HUES48 (cell line): ENCODE measurements around the gene LAPTM5.

Source experiments
- H3K27ac ChIP-seq: one replicate; pipeline ENCODE4 v1.7.0; 2013; ENCODE audit warnings: low read depth, low read length, inconsistent platforms
- H3K27me3 ChIP-seq: 2 replicates; pipeline ENCODE4 v1.6.1; 2013; ENCODE audit warnings: mild to moderate bottlenecking, low read length; ENCODE audit not compliant: control insufficient read depth, insufficient read depth
- H3K36me3 ChIP-seq: 2 replicates; pipeline ENCODE4 v1.6.1; 2013; ENCODE audit warnings: low read length; ENCODE audit not compliant: control insufficient read depth, insufficient read depth
- H3K4me1 ChIP-seq: 2 replicates; pipeline ENCODE4 v1.6.1; 2013; ENCODE audit warnings: mild to moderate bottlenecking, low read length; ENCODE audit not compliant: control insufficient read depth, insufficient read depth
- H3K4me3 ChIP-seq: 2 replicates; pipeline ENCODE4 v1.5.1; 2013; ENCODE audit warnings: mild to moderate bottlenecking, low read depth, low read length
- H3K9ac ChIP-seq: 2 replicates; pipeline ENCODE4 v1.6.1; 2013; ENCODE audit warnings: mild to moderate bottlenecking, low read depth, low read length, moderate library complexity
- H3K9me3 ChIP-seq: 2 replicates; pipeline ENCODE4 v1.6.1; 2013; ENCODE audit warnings: low read length; ENCODE audit not compliant: control insufficient read depth, insufficient read depth

Gene LAPTM5, protein sequence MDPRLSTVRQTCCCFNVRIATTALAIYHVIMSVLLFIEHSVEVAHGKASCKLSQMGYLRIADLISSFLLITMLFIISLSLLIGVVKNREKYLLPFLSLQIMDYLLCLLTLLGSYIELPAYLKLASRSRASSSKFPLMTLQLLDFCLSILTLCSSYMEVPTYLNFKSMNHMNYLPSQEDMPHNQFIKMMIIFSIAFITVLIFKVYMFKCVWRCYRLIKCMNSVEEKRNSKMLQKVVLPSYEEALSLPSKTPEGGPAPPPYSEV

DNA sequence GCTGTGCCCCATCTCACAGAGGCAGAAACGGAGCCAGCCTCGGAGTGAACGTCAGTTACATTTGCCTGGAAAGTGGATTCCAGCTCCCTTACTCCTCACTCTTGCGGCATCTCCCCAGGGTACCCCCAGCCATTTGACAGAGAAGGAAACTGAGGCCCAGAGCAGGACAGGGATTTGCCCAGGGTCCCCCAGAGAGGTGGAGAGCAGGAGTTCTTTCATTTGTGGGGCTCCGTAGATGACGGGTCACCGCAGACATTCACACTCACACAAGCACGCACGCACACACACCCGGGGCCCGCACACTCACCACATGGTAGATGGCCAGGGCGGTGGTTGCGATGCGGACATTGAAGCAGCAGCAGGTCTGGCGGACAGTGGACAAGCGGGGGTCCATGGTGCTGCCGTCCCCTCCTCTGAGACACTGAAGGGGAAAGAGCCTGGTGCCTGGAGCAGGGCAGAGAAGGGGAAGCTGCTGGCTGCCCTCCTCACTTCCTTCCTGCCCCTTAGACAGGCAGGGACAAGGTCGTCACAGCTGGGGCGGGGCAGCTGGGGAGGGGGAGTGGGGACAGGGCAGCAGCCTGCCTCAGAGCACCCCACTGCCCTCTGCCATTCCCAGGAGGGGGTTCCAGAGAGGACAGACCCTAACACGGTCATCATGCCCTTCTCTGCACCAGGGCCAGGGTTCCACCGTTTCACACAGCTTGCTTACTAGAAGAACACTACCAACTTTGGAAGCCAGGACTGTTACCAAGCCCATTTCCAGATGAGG is at the start of gene LAPTM5:
Gene LAPTM5, minus strand, starts transcription at position 423 of the 769 bp plus-strand sequence. Its CDS starts 29 bp downstream, at position 394.
- Histone ChIP-seq H3K9me3 (no peaks in the 10 kb centered on the region), H3K27ac (no peak within 1 kb of the TSS), H3K4me3 (no peak within 1 kb of the TSS), H3K4me1 (peaks cover 9% of the 10 kb centered on the region), H3K9ac (no peak within 1 kb of the TSS), H3K27me3 (no peaks in the 10 kb centered on the region), H3K36me3 (no peaks in the 10 kb centered on the region)

DNA sequence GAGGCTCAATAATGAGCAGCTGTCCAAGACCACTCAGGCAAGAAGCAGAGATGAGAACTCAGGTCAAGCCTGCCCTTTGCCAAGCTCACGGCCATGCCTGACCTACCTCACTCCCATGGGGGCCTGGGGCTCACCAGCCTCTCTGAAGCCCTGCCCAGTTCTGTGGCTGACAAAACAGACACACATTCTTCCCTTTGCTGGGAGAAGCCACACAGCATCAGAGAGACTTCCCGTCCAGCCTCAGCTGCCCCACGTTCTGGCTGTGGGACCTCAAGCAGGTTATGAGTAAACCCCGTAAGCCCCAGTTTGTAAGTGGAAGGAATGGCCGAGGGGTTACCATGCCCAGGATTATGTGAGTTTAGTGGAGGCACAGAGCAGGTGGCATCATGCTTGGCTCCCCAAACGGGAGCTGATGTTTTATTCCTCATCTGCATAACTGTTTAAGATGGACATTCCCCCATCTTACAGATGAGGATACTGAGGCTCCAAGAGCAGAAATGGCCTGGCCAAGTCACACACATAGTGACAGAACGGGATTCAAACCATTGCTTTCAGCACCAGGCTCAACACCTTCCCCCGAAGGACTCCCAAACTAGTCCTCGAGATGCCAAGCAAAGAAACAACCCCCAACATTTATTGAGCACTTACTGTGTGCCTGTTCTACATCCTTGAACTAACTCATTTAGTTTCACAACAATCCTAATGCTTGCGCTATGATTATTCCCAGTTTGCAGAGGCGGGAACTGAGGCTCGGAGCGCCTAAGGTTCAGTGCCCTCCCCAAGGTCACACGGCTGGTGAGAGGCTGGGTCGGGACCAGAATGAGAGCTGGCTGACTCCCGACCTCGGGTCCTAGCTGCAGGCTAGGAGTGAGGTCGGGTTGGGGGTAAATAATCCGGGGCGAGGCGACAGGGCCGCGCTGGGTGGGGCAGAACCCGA is 49.1 kb upstream of the LAPTM5 start:
- no peaks in the 10 kb centered on the region; the same call in 1 of the 2 replicates for H3K27me3 ChIP-seq
- no peak overlapping the region for H3K27ac ChIP-seq
- no peak overlapping the region for H3K9ac ChIP-seq
- no peaks in the 10 kb centered on the region for H3K36me3 ChIP-seq
- no peak overlapping the region for H3K4me3 ChIP-seq
- H3K4me1 ChIP-seq, result peaks cover 48% of the 10 kb centered on the region
- no peaks in the 10 kb centered on the region for H3K9me3 ChIP-seq

DNA sequence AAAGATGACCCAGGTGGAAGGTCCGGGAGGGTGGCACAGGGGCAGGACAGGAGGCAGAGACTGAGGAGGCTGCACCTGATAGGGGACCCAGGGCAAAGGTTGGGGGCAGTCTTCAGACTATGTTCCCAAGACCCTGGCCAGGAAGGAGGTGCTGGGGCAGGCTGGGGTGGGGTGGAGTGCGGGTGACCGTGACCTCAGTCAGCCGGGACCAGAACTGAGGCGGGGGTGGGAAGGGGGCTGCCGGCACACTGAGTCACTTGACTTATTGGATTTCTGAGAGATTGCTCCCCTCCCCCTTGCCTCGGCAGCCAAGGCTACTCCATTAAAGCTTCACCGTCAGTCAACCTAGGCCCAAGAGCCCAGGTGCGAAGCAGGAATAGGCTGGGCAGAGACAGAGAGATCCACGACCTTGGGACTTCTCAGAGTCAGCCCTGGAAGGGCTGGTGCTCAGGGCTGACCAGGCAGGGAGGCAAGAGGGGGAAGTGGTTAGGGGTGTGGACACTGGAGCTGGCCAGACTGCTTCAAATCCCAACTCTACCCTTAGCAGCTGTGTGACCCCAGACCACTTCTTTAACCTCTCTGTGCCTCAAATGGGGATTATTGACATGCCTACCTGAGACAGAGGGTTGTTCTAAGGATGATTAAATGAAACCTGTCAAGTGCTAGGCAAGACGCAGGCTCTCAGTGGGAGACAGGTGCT is 47.9 kb upstream of the LAPTM5 start:
- Histone ChIP-seq H3K27ac (no peak overlapping the region), H3K4me1 (peaks cover 50% of the 10 kb centered on the region), H3K27me3 (no peaks in the 10 kb centered on the region; the same call in 1 of the 2 replicates), H3K36me3 (no peaks in the 10 kb centered on the region), H3K4me3 (no peak overlapping the region), H3K9ac (no peak overlapping the region), H3K9me3 (no peaks in the 10 kb centered on the region)

DNA sequence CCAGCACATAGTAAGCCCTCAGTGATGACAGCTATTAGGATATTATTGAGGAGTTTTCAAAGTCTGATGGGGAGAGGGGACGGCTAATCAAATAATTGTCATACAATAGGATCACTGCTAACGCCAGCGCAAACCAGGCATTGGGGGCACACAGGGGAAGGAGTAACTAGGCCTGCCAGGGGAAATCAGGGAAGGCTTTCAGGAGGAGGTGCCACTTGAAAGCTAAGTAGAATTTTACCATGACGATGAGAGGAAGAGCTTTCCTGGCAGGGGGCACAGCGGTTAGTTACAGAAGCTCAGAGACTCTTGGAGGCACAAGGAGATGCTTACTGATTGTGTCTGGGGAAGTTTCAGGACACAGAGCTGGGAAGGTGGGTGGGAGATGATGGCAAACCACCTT is 47.2 kb upstream of the LAPTM5 start:
- Histone ChIP-seq H3K27me3 (no peaks in the 10 kb centered on the region; the same call in 1 of the 2 replicates), H3K36me3 (no peaks in the 10 kb centered on the region), H3K9ac (no peak overlapping the region), H3K9me3 (no peaks in the 10 kb centered on the region), H3K4me3 (no peak overlapping the region), H3K4me1 (peaks cover 46% of the 10 kb centered on the region), H3K27ac (no peak overlapping the region)

DNA sequence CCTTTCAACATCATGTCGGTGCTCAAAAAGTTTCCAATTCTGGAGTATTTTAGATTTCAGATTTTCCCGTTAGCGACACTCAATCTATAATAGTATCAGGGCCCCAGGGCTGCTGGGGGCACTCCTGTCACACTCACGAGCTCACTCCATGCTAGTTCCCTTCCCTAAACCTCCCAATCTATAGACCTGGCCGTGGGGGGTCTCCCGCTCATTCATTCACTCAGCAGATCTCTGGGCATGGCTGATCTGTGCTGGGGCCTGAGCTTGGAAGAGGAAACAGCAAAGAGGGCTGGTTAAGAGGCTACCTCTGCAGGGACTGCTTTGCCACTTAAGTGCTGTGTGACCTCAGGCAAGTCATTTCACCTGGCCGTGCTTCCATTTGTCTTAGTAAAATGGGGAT is 46.8 kb upstream of the LAPTM5 start:
- Histone ChIP-seq H3K9me3 (no peaks in the 10 kb centered on the region), H3K36me3 (no peaks in the 10 kb centered on the region), H3K9ac (no peak overlapping the region), H3K4me1 (peaks cover 42% of the 10 kb centered on the region), H3K4me3 (no peak overlapping the region), H3K27ac (peak overlapping the region; percentile 51), H3K27me3 (no peaks in the 10 kb centered on the region; the same call in 1 of the 2 replicates)

DNA sequence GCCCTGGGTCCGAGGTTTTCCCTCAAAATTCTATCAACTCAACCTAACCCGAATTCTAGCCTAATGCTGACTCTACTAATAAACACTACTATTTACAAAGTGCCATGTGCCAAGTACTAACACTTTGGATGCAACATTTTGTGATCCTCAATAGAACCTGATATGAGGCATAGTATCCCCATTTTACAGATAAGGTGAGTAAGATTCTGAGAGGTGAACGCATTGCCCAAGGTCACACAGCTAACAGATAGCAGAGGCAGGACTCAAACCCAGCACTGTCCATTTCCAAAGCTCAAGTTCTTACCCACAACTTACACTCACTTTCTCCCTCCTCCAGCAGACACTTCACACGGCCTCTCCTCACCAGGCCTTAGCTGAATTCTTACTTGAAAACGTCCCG is 46.0 kb upstream of the LAPTM5 start:
- Histone ChIP-seq H3K4me1 (peaks cover 37% of the 10 kb centered on the region), H3K36me3 (no peaks in the 10 kb centered on the region), H3K4me3 (no peak overlapping the region), H3K27ac (peak overlapping the region; percentile 51), H3K9me3 (no peaks in the 10 kb centered on the region), H3K9ac (no peak overlapping the region), H3K27me3 (no peaks in the 10 kb centered on the region; the same call in 1 of the 2 replicates)

DNA sequence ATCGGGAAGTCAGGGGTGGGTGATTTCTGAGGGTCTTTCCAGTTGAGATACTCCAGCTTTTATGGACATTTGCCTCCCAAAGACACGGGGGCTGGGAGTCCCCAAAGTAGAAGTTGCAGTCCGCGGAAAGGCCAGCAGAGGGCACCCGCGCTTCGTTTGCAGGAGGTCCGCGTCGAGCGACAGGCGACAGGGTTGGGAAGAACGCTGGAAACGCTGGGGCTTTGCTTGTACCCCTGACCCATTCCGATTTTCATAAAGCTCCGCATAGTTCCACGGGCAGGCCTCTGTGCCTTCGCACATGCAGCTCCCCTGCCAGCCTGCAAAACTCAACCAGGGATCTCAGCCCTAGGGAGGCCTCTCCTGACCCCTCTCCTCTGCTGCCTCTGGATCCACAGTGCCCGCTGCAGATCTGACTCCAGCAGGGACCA is 44.2 kb upstream of the LAPTM5 start:
- H3K4me3 ChIP-seq, result peak overlapping the region; percentile 42
- H3K36me3 ChIP-seq, result no peaks in the 10 kb centered on the region
- no peaks in the 10 kb centered on the region; the same call in 1 of the 2 replicates for H3K27me3 ChIP-seq
- no peak overlapping the region for H3K9ac ChIP-seq
- H3K4me1 ChIP-seq, result peaks cover 30% of the 10 kb centered on the region
- H3K27ac ChIP-seq, result no peak overlapping the region
- no peaks in the 10 kb centered on the region for H3K9me3 ChIP-seq

DNA sequence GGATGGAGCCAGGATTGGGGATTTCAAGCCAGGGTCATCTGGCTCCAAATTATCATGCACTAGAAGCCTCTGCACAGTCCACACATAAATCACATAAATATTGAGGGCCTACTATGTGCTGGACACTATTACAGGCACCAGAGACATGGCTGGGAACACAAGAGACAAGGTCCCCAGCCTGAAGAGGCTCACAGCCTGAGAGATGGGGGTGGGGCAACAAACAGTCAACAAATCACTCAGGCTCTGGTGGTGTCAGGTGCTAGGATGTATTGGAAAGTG is 41.6 kb upstream of the LAPTM5 start:
- Histone ChIP-seq H3K4me1 (peaks cover 14% of the 10 kb centered on the region), H3K9ac (no peak overlapping the region), H3K27me3 (no peaks in the 10 kb centered on the region; the same call in 1 of the 2 replicates), H3K27ac (no peak overlapping the region), H3K9me3 (no peaks in the 10 kb centered on the region), H3K4me3 (no peak overlapping the region), H3K36me3 (no peaks in the 10 kb centered on the region)

DNA sequence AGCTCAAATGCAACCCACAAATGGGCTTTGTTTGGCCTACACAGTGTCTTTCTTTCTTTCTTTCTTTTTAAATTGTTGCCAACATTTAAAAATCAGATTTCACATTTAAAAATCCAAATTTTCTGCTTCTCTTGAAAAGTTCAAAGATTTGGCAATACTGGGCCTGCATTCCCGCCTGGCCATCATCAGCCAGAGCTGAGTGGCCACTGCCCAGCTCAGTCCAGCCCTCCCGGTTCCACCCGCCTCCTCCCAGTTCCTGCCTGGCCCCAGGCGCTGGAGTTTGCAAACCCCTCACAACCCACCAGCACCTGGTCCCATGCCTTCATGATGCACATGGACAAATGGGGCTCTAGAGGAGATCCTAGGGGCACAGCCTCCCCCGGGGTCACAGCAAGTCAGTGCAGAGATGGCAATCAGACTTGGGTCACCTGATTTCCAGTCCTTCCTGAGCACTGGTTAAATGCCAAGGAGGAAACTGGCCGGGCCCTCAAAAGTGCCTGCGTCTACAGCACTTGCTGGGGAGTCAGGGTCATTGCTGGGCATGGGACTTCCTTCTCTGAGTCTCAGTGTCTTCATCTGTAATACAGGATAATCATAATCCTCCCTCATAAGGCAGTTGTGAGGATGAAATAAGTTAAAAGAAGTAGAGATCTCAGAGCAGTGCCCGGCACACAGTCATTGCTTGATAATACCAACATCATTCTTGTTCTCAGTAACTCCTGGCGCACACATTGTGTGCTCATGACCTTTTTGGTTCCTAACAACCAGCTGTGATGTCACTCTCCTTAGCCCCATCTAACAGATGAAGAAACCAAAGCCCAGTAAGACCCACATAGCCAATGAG is 41.0 kb upstream of the LAPTM5 start:
- no peaks in the 10 kb centered on the region; the same call in 1 of the 2 replicates for H3K27me3 ChIP-seq
- H3K9me3 ChIP-seq, result no peaks in the 10 kb centered on the region
- no peak overlapping the region for H3K9ac ChIP-seq
- H3K4me1 ChIP-seq, result peaks cover 8% of the 10 kb centered on the region
- H3K27ac ChIP-seq, result no peak overlapping the region
- no peaks in the 10 kb centered on the region for H3K36me3 ChIP-seq
- H3K4me3 ChIP-seq, result no peak overlapping the region

DNA sequence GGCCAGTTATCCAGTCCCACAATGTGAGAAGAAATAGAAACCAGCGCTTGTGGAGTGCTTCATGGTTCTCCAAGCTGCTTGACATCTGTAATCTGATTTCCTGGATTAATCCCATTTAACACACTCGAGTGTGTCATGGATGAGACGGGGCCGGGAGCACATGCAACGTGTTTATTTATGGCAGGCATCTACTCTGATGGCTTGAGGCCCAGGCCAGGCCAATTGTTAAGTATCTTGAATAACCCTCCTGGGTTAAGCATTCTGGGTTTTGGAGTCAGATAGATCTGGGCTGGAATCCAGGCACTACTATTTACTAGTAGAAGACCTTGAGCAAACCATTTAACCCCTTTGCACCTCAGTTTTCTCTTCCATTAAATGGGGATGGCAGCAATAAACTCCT is 37.5 kb upstream of the LAPTM5 start:
- no peaks in the 10 kb centered on the region for H3K9me3 ChIP-seq
- no peak overlapping the region for H3K27ac ChIP-seq
- no peaks in the 10 kb centered on the region for H3K27me3 ChIP-seq
- no peaks in the 10 kb centered on the region for H3K36me3 ChIP-seq
- H3K4me1 ChIP-seq, result no peaks in the 10 kb centered on the region
- no peak overlapping the region for H3K4me3 ChIP-seq
- no peak overlapping the region for H3K9ac ChIP-seq
